SK-N-SH (cell line): ENCODE measurements around the gene ACBD6. TPM values are rescaled to one million over a fixed set of nuclear protein-coding genes. Genes with fewer than 3 reads are reported as not detected.
A peak's percentile ranks its signal among the peaks of the same experiment; 100 is the strongest.

Experiments
- CTCF ChIA-PET: fragments of 300-600, 350-600 bp; formaldehyde crosslinking; extraction: SDS; loops from one replicate; lab custom pipeline; 2021; lab: Yijun Ruan, JAX
- POLR2A ChIA-PET: fragments of 350-600 bp; sonication (Branson Sonifier 250); formaldehyde crosslinking; extraction: SDS; loops from one replicate; lab custom pipeline; 2020; ENCODE audit warnings: antibody characterized with exemption, inconsistent platforms; lab: Yijun Ruan, JAX
- DNase-seq: peaks from one replicate; pipeline ENCODE4 v3.0.0; 2012
- H2AFZ ChIP-seq: fragments of 200-600 bp; sonication (generic); 2 replicates; pipeline ENCODE4 v1.8.1; 2016; ENCODE audit warnings: antibody characterized with exemption, mild to moderate bottlenecking, low read depth
- H3F3A ChIP-seq: fragments of 200-600 bp; sonication (generic); replicated peaks from 2 replicates; pipeline ENCODE3; 2016; ENCODE audit warnings: antibody characterized with exemption, mild to moderate bottlenecking; ENCODE audit not compliant: insufficient read depth
- H3K27ac ChIP-seq, 2 experiments: fragments of 200-500 bp in 1 of 2; fragments of 200-600 bp in 1 of 2; sonication (Bioruptor generic) in 1 of 2; sonication (generic), shearing (Covaris generic) in 1 of 2; 2 replicates each; pipeline versions ENCODE4 v1.5.1 to v1.6.1; 2014 to 2016; ENCODE audit warnings: low read depth in 2 of 2, inconsistent platforms in 1 of 2, low read length in 1 of 2, mild to moderate bottlenecking in 1 of 2, mixed read lengths in 1 of 2
- H3K27me3 ChIP-seq: fragments of 200-600 bp; sonication (generic), shearing (Covaris generic); 2 replicates; pipeline ENCODE4 v1.6.1; 2016; ENCODE audit warnings: mixed run types; ENCODE audit not compliant: insufficient read depth
- H3K36me3 ChIP-seq, 2 experiments: fragments of 200-500 bp in 1 of 2; fragments of 200-600 bp in 1 of 2; sonication (Bioruptor generic) in 1 of 2; sonication (generic) in 1 of 2; replicated peaks in 1 of 2; 2 replicates each; pipeline versions ENCODE3 to v1.5.1; 2014 to 2016; ENCODE audit warnings: low read length in 1 of 2, mild to moderate bottlenecking in 1 of 2; ENCODE audit not compliant: insufficient read depth in 2 of 2, control insufficient read depth in 1 of 2
- H3K4me1 ChIP-seq, 2 experiments: fragments of 200-500 bp in 1 of 2; fragments of 200-600 bp in 1 of 2; sonication (Bioruptor generic) in 1 of 2; sonication (generic), shearing (Covaris generic) in 1 of 2; 2 replicates each; pipeline versions ENCODE4 v1.5.1 to v1.6.1; 2014 to 2016; ENCODE audit warnings: low read depth in 1 of 2, low read length in 1 of 2, mixed run types in 1 of 2; ENCODE audit not compliant: insufficient read depth in 2 of 2, control insufficient read depth in 1 of 2
- H3K4me2 ChIP-seq: fragments of 200-600 bp; sonication (generic), shearing (Covaris generic); 2 replicates; pipeline ENCODE4 v1.6.1; 2017; ENCODE audit warnings: mixed run types
- H3K4me3 ChIP-seq, 2 experiments: fragments of 200-500 bp in 1 of 2; fragments of 200-600 bp in 1 of 2; sonication (Bioruptor generic) in 1 of 2; sonication (generic), shearing (Covaris generic) in 1 of 2; 2 replicates each; pipeline versions ENCODE4 v1.5.1 to v1.8.1; 2014 to 2016; ENCODE audit warnings: low read depth in 2 of 2, inconsistent platforms in 1 of 2, low read length in 1 of 2, mild to moderate bottlenecking in 1 of 2, mixed read lengths in 1 of 2, moderate library complexity in 1 of 2
- H3K79me2 ChIP-seq: fragments of 200-600 bp; sonication (generic); 2 replicates; pipeline ENCODE4 v1.8.1; 2017; ENCODE audit warnings: mild to moderate bottlenecking; ENCODE audit not compliant: insufficient read depth
- H3K9ac ChIP-seq: fragments of 200-600 bp; sonication (generic); 2 replicates; pipeline ENCODE4 v1.6.1; 2017; ENCODE audit warnings: mixed run types
- H3K9me2 ChIP-seq: fragments of 200-600 bp; sonication (generic); 2 replicates; pipeline ENCODE4 v1.6.1; 2017; ENCODE audit warnings: mixed run types
- H3K9me3 ChIP-seq: fragments of 200-600 bp; sonication (generic); 2 replicates; pipeline ENCODE4 v1.6.1; 2017; ENCODE audit warnings: mixed run types, mild to moderate bottlenecking, moderate library complexity
- H4K20me1 ChIP-seq: fragments of 200-600 bp; sonication (generic); 2 replicates; pipeline ENCODE4 v1.6.1; 2017; ENCODE audit warnings: mild to moderate bottlenecking, mixed run types; ENCODE audit not compliant: insufficient read depth
- CHD2 ChIP-seq: fragments of 150-350 bp; IDR thresholded peaks from 2 replicates; pipeline ENCODE4 v1.6.1; 2018; ENCODE audit warnings: low read length; ENCODE audit not compliant: partially characterized antibody
- FOSL2 ChIP-seq: IDR thresholded peaks from 2 replicates; pipeline ENCODE4 v1.4.0; 2012; ENCODE audit warnings: low read depth, mild to moderate bottlenecking, moderate library complexity, borderline replicate concordance
- FOXJ3 ChIP-seq: sonication (generic); formaldehyde crosslinking; IDR thresholded peaks from 2 replicates; pipeline ENCODE4 v1.5.1; 2020; ENCODE audit warnings: mild to moderate bottlenecking, missing genetic modification reagents
- JUND ChIP-seq: IDR thresholded peaks from 2 replicates; pipeline ENCODE4 v1.4.0; 2012
- MAX ChIP-seq: IDR thresholded peaks from 2 replicates; pipeline ENCODE4 v1.4.0; 2012; ENCODE audit warnings: low read depth
- RAD21 ChIP-seq: IDR thresholded peaks from 2 replicates; pipeline ENCODE4 v1.6.1; 2012; ENCODE audit warnings: mild to moderate bottlenecking, low read length
- RCOR1 ChIP-seq: fragments of 150-350 bp; IDR thresholded peaks from 2 replicates; pipeline ENCODE4 v1.6.1; 2017; ENCODE audit warnings: antibody characterized with exemption, low read length
- SIN3A ChIP-seq: IDR thresholded peaks from 2 replicates; pipeline ENCODE4 v1.6.1; 2012; ENCODE audit warnings: low read depth, mild to moderate bottlenecking, low read length, moderate library complexity, borderline replicate concordance
- ZBTB33 ChIP-seq: IDR thresholded peaks from 2 replicates; pipeline ENCODE4 v1.4.0; 2012; ENCODE audit warnings: low read depth, borderline replicate concordance
- WGBS: methylation state at CpG from one replicate; pipeline ENCODE4 v1.1.6; 2017; ENCODE audit warnings: low lambda C conversion rate; 5-methylcytosine and 5-hydroxymethylcytosine counted together
- polyA plus RNA-seq, 3 experiments: library from polyadenylated mRNA; depleted of rRNA; stranded (reverse); fragments of >200 nt; gene quantifications; 2 replicates each; pipeline ENCODE4 v1.2.3, GENCODE V29; 2012
- TF ChIP-seq, protein P1 (sequence below): fragments of 200-600 bp; sonication (generic); IDR thresholded peaks from 2 replicates; pipeline ENCODE4 v1.6.1; 2017; ENCODE audit warnings: antibody characterized with exemption, mild to moderate bottlenecking, moderate library complexity

Gene ACBD6
- polyA plus RNA-seq, 1 of the 3 experiments (the other 2 are of a cell fraction), result 60.9 TPM

GRCh38 chr1:180488661-180489060, 13.7 kb downstream of the ACBD6 start (continued):
- TF ChIP-seq ZBTB33, result no peak
- TF ChIP-seq SIN3A, result no peak
- no peak for TF ChIP-seq FOSL2
- no peak for TF ChIP-seq MAX
- no peak for TF ChIP-seq RCOR1
- TF ChIP-seq RAD21, result no peak
- TF ChIP-seq CHD2, result no peak
- no peak for TF ChIP-seq JUND
- TF ChIP-seq FOXJ3, result no peak

- 100% methylated on average over 1 of the region's 1 CpG for WGBS
- Histone ChIP-seq H2AFZ (no peak overlapping the region), H3F3A (no peaks in the 10 kb centered on the region), H4K20me1 (no peaks in the 10 kb centered on the region), H3K4me2 (no peak overlapping the region), H3K9ac (no peak overlapping the region), H3K36me3 (peaks cover 35 to 39% of the 10 kb centered on the region in 2 experiments), H3K9me3 (no peaks in the 10 kb centered on the region), H3K27ac (no peak overlapping the region), H3K79me2 (no peaks in the 10 kb centered on the region; the same call in none of the 2 replicates), H3K9me2 (no peaks in the 10 kb centered on the region), H3K27me3 (no peaks in the 10 kb centered on the region), H3K4me3 (no peak overlapping the region), H3K4me1 (no peaks in the 10 kb centered on the region; a peak in 1 of 4 replicates)
- ChIA-PET POLR2A (interaction anchor here (0.6 kb wide), 1 partner anchor 193 kb away, joined by 4 read pairs; no protein-coding TSS in a partner anchor), CTCF (interaction anchor here (0.7 to 1.8 kb wide), 3 partner anchors 70 to 298 kb away, joined by 3 to 10 read pairs (median 3); no protein-coding TSS in a partner anchor)
- no peak for TF ChIP-seq ZBTB33
- TF ChIP-seq, protein P1, sequence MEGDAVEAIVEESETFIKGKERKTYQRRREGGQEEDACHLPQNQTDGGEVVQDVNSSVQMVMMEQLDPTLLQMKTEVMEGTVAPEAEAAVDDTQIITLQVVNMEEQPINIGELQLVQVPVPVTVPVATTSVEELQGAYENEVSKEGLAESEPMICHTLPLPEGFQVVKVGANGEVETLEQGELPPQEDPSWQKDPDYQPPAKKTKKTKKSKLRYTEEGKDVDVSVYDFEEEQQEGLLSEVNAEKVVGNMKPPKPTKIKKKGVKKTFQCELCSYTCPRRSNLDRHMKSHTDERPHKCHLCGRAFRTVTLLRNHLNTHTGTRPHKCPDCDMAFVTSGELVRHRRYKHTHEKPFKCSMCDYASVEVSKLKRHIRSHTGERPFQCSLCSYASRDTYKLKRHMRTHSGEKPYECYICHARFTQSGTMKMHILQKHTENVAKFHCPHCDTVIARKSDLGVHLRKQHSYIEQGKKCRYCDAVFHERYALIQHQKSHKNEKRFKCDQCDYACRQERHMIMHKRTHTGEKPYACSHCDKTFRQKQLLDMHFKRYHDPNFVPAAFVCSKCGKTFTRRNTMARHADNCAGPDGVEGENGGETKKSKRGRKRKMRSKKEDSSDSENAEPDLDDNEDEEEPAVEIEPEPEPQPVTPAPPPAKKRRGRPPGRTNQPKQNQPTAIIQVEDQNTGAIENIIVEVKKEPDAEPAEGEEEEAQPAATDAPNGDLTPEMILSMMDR, result peak; percentile 7; the same call in 1 of the 2 replicates
- DNase-seq, result no peak
These were observed 16.3 kb downstream of the ACBD6 start for GRCh38 chr1:180486092-180486491.
